MM.1S (cell line): ENCODE data around the gene LDHB.

Experiments
- CTCF ChIP-seq: fragments of 300-600 bp; sonication (generic); IDR thresholded peaks from 2 replicates; pipeline ENCODE4 v1.5.1; 2016; ENCODE audit warnings: antibody characterized with exemption, low read length, mixed read lengths
- EZH2 ChIP-seq: fragments of 300-600 bp; sonication (generic); optimal IDR thresholded peaks from 2 replicates; pipeline ENCODE3; 2017; ENCODE audit warnings: low read depth, mild to moderate bottlenecking, antibody characterized with exemption, low read length, mixed read lengths

GRCh38 chr12:21676776-21677175 lies 19.1 kb upstream of the LDHB start:
- TF ChIP-seq CTCF (no peak), EZH2 (no peak)
